ENCODE data around the gene RAD21L1. TPM values are rescaled to one million over a fixed set of nuclear protein-coding genes. Genes with fewer than 3 reads are reported as not detected.

The RAD21L1 gene
- total and polyA plus RNA-seq, 4 donors = not detected

DNA sequence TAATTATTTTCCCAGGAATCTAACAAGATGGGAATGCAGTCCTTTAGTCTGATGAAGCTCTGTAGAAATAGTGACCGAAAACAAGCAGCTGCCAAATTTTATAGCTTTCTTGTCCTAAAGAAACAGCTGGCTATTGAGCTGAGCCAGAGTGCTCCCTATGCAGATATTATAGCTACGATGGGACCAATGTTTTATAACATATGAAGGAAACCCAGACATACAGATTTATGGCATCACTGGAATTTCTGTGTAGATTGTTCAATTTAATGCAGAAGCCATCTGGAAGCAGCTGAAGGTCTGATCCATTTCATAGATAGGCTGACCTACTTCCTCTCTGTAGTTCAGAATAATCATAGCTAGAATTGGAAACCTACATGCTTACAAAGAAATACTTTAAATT, 28.4 kb downstream of the RAD21L1 start (continued):
- TF ChIP-seq, protein P1, sequence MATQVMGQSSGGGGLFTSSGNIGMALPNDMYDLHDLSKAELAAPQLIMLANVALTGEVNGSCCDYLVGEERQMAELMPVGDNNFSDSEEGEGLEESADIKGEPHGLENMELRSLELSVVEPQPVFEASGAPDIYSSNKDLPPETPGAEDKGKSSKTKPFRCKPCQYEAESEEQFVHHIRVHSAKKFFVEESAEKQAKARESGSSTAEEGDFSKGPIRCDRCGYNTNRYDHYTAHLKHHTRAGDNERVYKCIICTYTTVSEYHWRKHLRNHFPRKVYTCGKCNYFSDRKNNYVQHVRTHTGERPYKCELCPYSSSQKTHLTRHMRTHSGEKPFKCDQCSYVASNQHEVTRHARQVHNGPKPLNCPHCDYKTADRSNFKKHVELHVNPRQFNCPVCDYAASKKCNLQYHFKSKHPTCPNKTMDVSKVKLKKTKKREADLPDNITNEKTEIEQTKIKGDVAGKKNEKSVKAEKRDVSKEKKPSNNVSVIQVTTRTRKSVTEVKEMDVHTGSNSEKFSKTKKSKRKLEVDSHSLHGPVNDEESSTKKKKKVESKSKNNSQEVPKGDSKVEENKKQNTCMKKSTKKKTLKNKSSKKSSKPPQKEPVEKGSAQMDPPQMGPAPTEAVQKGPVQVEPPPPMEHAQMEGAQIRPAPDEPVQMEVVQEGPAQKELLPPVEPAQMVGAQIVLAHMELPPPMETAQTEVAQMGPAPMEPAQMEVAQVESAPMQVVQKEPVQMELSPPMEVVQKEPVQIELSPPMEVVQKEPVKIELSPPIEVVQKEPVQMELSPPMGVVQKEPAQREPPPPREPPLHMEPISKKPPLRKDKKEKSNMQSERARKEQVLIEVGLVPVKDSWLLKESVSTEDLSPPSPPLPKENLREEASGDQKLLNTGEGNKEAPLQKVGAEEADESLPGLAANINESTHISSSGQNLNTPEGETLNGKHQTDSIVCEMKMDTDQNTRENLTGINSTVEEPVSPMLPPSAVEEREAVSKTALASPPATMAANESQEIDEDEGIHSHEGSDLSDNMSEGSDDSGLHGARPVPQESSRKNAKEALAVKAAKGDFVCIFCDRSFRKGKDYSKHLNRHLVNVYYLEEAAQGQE (IDR thresholded peaks at IDR 0.05) = no peak
- no peak for TF ChIP-seq SP1 (IDR thresholded peaks at IDR 0.05)
- no peak for TF ChIP-seq FOXA2 (IDR thresholded peaks at IDR 0.05)
- no peak for TF ChIP-seq JUND (IDR thresholded peaks at IDR 0.05)

DNA sequence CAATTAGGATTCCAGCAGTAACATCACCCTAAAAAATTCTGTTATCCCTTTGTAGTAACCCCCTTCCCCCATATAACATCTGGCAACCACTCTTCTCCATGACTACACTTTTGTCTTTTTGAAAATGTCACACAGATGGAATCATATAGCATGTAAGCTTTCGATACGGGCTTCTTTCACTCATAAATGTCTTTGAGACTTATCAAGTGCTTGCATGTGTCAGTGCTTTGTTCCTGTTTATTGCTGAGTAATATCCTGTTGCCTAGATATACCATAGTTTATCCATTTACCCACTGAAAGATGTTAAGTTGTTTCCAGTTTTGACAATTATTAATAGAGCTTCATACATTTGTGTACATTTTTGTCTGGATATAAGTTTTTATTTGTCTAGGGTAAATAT, 29.8 kb downstream of the RAD21L1 start:
- Histone ChIP-seq H3K27me3 (ENCODE audit: control insufficient read depth in 4 of 4, insufficient read depth in 4 of 4, low read length in 3 of 4) (no peaks in the 10 kb centered on the region), H3K9me3 (ENCODE audit: control insufficient read depth in 4 of 4, low read length in 3 of 4) (peaks cover 0 to 3% (median 0%) of the 10 kb centered on the region in 4 donors), H3K4me1 (ENCODE audit: control insufficient read depth in 4 of 4, insufficient read depth in 4 of 4, low read length in 3 of 4) (no peaks in the 10 kb centered on the region), H3K4me3 (ENCODE audit: low read depth in 1 of 3, low read length in 3 of 3) (no peak overlapping the region), H3K9ac (ENCODE audit: low read depth in 1 of 2, low read length in 2 of 2) (no peak overlapping the region), H3K36me3 (ENCODE audit: control insufficient read depth in 4 of 4, insufficient read depth in 3 of 4, low read depth in 1 of 4, low read length in 3 of 4) (no peaks in the 10 kb centered on the region), H3K27ac (ENCODE audit: low read depth in 1 of 2, low read length in 2 of 2) (no peak overlapping the region)
- no peak for DNase-seq (ENCODE audit: low spot score)
- TF ChIP-seq HNF4A (conservative IDR thresholded peaks at IDR 0.05) (no peak), EGR1 (IDR thresholded peaks at IDR 0.05; ENCODE audit: low read depth in 2 of 2) (no peak), HNF4G (IDR thresholded peaks at IDR 0.05) (no peak), RXRA (IDR thresholded peaks at IDR 0.05) (no peak), TAF1 (conservative IDR thresholded peaks at IDR 0.05) (no peak), RAD21 (IDR thresholded peaks at IDR 0.05) (no peak), JUND (IDR thresholded peaks at IDR 0.05) (no peak), SP1 (IDR thresholded peaks at IDR 0.05) (no peak), GABPA (IDR thresholded peaks at IDR 0.05 in 1 of 2, conservative IDR thresholded peaks at IDR 0.05 in 1 of 2) (no peak), NR2F2 (IDR thresholded peaks at IDR 0.05) (no peak), FOXA1 (IDR thresholded peaks at IDR 0.05) (no peak), FOXA2 (IDR thresholded peaks at IDR 0.05) (no peak)
- TF ChIP-seq, protein P2, sequence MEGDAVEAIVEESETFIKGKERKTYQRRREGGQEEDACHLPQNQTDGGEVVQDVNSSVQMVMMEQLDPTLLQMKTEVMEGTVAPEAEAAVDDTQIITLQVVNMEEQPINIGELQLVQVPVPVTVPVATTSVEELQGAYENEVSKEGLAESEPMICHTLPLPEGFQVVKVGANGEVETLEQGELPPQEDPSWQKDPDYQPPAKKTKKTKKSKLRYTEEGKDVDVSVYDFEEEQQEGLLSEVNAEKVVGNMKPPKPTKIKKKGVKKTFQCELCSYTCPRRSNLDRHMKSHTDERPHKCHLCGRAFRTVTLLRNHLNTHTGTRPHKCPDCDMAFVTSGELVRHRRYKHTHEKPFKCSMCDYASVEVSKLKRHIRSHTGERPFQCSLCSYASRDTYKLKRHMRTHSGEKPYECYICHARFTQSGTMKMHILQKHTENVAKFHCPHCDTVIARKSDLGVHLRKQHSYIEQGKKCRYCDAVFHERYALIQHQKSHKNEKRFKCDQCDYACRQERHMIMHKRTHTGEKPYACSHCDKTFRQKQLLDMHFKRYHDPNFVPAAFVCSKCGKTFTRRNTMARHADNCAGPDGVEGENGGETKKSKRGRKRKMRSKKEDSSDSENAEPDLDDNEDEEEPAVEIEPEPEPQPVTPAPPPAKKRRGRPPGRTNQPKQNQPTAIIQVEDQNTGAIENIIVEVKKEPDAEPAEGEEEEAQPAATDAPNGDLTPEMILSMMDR (IDR thresholded peaks at IDR 0.05; ENCODE audit: low read depth, low read length, missing input control) = no peak
- TF ChIP-seq, protein P3, sequence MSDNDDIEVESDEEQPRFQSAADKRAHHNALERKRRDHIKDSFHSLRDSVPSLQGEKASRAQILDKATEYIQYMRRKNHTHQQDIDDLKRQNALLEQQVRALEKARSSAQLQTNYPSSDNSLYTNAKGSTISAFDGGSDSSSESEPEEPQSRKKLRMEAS (IDR thresholded peaks at IDR 0.05) = no peak
- TF ChIP-seq, protein P1 (IDR thresholded peaks at IDR 0.05) = no peak
- TF ChIP-seq, protein P4, sequence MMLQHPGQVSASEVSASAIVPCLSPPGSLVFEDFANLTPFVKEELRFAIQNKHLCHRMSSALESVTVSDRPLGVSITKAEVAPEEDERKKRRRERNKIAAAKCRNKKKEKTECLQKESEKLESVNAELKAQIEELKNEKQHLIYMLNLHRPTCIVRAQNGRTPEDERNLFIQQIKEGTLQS (IDR thresholded peaks at IDR 0.05) = no peak
- TF ChIP-seq, protein P5, sequence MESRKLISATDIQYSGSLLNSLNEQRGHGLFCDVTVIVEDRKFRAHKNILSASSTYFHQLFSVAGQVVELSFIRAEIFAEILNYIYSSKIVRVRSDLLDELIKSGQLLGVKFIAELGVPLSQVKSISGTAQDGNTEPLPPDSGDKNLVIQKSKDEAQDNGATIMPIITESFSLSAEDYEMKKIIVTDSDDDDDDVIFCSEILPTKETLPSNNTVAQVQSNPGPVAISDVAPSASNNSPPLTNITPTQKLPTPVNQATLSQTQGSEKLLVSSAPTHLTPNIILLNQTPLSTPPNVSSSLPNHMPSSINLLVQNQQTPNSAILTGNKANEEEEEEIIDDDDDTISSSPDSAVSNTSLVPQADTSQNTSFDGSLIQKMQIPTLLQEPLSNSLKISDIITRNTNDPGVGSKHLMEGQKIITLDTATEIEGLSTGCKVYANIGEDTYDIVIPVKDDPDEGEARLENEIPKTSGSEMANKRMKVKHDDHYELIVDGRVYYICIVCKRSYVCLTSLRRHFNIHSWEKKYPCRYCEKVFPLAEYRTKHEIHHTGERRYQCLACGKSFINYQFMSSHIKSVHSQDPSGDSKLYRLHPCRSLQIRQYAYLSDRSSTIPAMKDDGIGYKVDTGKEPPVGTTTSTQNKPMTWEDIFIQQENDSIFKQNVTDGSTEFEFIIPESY (IDR thresholded peaks at IDR 0.05) = no peak
- WGBS = 77% methylated on average over 2 of the region's 2 CpGs

Measured in liver (tissue), 9 donors.